Measurements from ENCODE around the gene PIK3CG.
A peak's percentile ranks its signal among the peaks of the same experiment; 100 is the strongest.

The PIK3CG gene

GRCh38 chr7:106858618-106859532, 6.2 kb upstream of the PIK3CG start:
- peak; percentile 64 for DNase-seq

GRCh38 chr7:106862317-106863089, 2.6 kb upstream of the PIK3CG start:
- DNase-seq: no peak

GRCh38 chr7:106863274-106863997, 1.6 kb upstream of the PIK3CG start:
- DNase-seq: no peak

GRCh38 chr7:106864298-106865081, 592 bp upstream of the PIK3CG start:
- DNase-seq: no peak

GRCh38 chr7:106866298-106867281, 1.5 kb downstream of the PIK3CG start:
- no peak for DNase-seq

- no peak for DNase-seq
These were observed 2.7 kb downstream of the PIK3CG start for GRCh38 chr7:106867641-106868351.

- no peak for DNase-seq
These were observed 3.3 kb downstream of the PIK3CG start for GRCh38 chr7:106868364-106868763.

GRCh38 chr7:106869954-106870353, 4.9 kb downstream of the PIK3CG start:
- no peak for DNase-seq

GRCh38 chr7:106870528-106870927, 5.4 kb downstream of the PIK3CG start:
- no peak for DNase-seq

GRCh38 chr7:106870983-106871410, 5.9 kb downstream of the PIK3CG start:
- DNase-seq: no peak

- no peak for DNase-seq
These were observed 6.9 kb downstream of the PIK3CG start for GRCh38 chr7:106871793-106872571.

GRCh38 chr7:106872763-106873162, 7.7 kb downstream of the PIK3CG start:
- DNase-seq: no peak

- no peak for DNase-seq
These were observed 9.0 kb downstream of the PIK3CG start for GRCh38 chr7:106874076-106874475.

GRCh38 chr7:106875508-106875907, 10.4 kb downstream of the PIK3CG start:
- DNase-seq: no peak

GRCh38 chr7:106878748-106879439, 13.8 kb downstream of the PIK3CG start:
- DNase-seq: no peak

GRCh38 chr7:106881984-106882383, 16.9 kb downstream of the PIK3CG start:
- DNase-seq: no peak

- peak; percentile 51 for DNase-seq
These were observed 18.5 kb downstream of the PIK3CG start for GRCh38 chr7:106883456-106884026.

- no peak for DNase-seq
These were observed 20.6 kb downstream of the PIK3CG start for GRCh38 chr7:106885652-106886051.

GRCh38 chr7:106887421-106887820, 22.3 kb downstream of the PIK3CG start:
- DNase-seq: peak; percentile 33

All from eye (tissue), 1 donor.